ENCODE data around the gene DLG5.

- no peak for TF ChIP-seq POLR2A (IDR thresholded peaks at IDR 0.05)
- no peak for TF ChIP-seq CTCF (IDR thresholded peaks at IDR 0.05)
These were observed 16.7 kb downstream of the DLG5 start for GRCh38 chr10:77909749-77910375.

Measured in thyroid gland (tissue), 4 donors.